GM12865 (cell line): Measurements from ENCODE around the gene ACTN4.
A peak's percentile ranks its signal among the peaks of the same experiment; 100 is the strongest.
"Not testable (repeated sequence)": the region's sequence is repeated elsewhere in the genome, so short reads cannot be mapped to it uniquely, and the experiment has no call there.

Source experiments
- DNase-seq: peaks from one replicate; pipeline ENCODE4 v3.0.0; 2010; ENCODE audit warnings: low read depth
- H3K4me3 ChIP-seq: 2 replicates; pipeline ENCODE4 v1.5.1; 2011; ENCODE audit warnings: mild to moderate bottlenecking, low read depth, low read length, control low read depth
- TF ChIP-seq, protein P1 (sequence below): IDR thresholded peaks from 2 replicates; pipeline ENCODE4 v1.5.1; 2011; ENCODE audit warnings: low read length, control low read depth, low read depth, inconsistent platforms; ENCODE audit not compliant: insufficient read depth; ENCODE audit errors: missing control alignments

Gene ACTN4

DNA sequence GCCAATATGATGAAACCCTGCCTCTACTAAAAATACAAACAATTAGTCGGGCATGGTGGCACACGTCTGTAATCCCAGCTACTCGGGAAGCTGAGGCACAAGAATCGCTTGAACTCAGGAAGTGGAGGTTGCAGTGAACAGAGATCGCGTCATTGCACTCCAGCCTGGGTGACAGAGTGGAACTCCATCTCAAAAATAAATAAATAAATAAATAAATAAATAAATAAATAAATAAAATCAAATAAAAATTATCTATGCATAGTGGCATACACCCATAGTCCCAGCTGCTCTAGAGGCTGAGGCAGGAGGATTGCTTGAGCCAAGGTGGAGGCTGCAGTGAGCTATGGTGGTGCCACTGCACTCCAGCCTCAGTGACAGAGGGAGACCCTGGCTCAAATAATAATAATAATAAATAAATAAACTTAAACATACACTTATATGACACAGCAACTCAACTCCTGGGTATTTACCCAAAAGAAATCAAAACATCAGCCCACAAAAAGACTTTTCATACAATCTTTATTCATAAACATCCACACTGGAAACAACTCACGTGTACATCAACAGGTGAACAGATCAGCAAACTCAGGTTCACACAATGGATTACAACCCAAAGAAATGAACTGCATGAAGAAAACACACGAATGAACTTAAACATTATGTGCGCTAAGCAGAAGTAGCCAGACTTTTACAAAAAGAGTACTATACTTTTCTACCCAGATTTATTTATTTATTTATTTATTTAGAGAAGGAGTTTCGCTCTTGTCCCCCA lies 119.0 kb downstream of the ACTN4 start:
- TF ChIP-seq, protein P1, sequence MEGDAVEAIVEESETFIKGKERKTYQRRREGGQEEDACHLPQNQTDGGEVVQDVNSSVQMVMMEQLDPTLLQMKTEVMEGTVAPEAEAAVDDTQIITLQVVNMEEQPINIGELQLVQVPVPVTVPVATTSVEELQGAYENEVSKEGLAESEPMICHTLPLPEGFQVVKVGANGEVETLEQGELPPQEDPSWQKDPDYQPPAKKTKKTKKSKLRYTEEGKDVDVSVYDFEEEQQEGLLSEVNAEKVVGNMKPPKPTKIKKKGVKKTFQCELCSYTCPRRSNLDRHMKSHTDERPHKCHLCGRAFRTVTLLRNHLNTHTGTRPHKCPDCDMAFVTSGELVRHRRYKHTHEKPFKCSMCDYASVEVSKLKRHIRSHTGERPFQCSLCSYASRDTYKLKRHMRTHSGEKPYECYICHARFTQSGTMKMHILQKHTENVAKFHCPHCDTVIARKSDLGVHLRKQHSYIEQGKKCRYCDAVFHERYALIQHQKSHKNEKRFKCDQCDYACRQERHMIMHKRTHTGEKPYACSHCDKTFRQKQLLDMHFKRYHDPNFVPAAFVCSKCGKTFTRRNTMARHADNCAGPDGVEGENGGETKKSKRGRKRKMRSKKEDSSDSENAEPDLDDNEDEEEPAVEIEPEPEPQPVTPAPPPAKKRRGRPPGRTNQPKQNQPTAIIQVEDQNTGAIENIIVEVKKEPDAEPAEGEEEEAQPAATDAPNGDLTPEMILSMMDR = no peak
- H3K4me3 ChIP-seq = no peak overlapping the region

DNA sequence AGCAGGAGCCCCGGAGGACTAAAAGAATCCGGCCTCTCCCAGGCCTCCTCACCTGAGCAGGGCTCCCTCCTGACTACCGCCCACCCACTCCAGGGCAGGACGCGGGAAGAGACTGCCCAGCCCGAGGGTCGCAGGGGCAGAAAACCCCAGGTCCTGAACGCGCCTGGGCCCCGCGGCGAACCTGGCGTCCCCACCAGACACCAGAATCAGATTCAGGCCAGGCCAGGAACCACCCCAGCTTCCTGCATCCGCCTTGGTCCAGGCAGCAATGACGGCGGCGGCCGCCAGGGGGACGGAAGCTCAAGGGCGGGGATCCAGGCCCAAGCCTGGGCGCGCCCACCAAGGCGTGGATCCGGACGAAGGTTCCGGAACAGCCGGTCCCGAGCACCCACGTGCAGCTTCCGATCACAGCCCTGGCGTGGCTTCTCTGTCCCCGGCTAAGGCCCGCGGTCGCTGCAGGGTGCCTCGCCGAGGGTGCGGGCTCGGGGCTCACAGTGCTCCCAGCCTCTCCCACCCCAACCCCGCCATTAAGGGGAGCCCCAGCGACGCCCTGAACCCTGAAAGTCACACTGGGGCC lies 122.3 kb downstream of the ACTN4 start:
- peak overlapping the region; percentile 40 for H3K4me3 ChIP-seq
- TF ChIP-seq, protein P1 = peak; percentile 66
- peak; percentile 89 for DNase-seq

More for the DNA sequence above, 119.0 kb downstream of the ACTN4 start:
- DNase-seq = no peak

DNA sequence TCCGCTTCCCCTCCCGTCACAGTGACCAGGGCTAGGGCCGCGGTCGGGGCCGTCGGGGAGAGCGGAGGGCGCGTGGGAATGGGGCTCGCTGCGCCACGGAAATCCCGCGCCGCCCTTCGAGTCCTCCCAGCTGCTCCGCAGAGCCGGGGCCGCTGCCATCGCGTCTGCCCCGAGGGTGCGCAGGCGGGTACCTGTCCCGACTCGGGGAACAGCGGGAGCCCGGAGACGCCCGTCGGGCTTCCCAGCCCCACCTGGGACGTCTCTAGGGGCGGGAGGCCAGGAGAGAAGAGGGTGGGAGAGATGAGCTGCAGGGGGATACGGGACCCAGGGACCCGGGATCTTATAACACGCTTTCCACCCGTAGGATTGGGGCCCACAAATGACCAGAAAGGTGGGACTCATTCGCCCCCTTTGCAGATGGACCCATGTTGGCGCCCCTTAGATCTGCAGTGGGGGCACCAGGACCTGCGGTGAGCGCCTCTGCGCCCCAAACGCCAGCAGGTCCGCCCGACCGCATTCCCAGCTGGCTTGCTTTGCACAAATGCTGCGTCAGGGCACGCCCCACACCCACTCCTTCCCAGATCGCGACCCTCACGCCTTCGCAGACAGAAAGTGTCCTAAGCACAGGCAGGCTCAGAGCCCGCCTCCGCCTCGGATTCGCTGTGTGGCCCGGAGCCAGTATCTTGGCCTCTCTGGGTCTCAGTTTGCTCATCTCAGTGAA lies 122.9 kb downstream of the ACTN4 start:
- 0 out of 2 replicates have a peak overlapping the region, but pooled peaks have one; percentile 29 for H3K4me3 ChIP-seq
- not testable (repeated sequence) for DNase-seq

DNA sequence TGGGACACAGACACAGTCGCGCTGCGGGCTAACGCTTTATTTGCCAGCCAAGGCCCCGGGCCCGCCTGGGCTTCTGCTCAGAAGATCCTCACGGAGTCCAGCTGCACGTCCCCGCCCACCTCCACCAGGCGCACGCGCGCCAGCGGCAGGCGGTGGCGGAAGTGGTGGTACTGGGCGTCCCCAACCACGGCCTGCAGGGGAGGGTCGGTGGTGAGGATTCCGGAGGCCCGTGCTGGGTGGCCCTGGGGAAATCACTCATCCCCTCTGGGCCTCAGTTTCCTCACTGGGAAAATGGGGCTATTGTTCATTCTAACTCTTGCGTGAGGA lies 123.5 kb downstream of the ACTN4 start:
- DNase-seq, H3K4me3 ChIP-seq: not testable (repeated sequence)

DNA sequence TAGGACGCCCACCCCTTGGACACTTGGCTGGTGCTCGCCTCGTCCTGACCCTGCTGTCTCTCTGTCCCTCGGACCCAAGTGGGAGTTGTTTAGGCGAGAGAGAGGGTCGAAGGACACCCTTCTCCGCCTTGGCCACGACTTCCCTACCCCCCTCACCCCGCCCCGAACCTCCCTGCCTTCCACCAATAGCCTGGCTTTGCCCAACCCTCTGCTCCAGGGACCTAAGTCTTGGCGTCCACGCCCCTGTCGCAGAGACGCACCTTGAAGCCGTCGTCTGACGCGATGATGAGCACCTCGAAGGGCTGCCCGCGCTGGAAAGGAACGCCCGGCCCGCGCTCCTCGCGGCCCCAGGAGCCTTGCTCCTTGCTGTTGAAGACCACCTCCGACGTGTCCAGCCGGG lies 124.1 kb downstream of the ACTN4 start:
- H3K4me3 ChIP-seq, DNase-seq: not testable (repeated sequence)

DNA sequence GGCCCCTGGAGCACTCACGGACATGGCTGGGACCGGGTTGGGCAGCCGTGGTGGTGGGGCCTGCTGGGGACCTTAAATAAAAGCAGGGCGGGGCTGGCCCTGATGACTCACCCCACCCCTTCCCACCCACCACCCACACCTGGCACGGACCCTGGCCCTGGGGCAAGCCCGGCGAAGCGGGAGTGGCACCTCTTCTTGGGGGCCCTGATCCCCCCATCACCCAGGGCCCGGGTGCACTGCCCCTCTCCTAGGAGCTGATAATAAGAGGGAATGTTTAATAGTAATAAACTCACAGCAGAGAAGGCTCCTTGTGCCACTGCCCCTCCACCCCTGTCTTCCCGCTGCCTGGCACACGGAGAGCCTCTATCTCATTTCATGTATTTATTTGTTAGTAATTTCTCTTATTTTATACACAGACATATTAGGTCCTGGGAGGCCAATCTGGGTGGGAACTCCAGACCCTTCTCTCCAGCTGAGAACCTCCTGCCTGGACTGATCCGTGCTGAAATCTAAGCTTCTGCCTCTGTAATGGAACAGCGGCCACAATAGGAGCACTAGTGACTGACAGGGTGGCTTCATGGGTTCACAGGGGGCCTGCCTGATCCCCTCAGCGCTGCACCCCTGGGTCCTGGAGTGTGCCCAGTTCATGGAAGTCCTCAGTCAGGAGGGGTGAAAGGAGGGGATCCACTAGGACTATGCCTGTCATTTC lies 126.2 kb downstream of the ACTN4 start, which contains the start of gene LGALS7:
Gene LGALS7 (minus strand): TSS at position 49 of the 709 bp plus-strand sequence. CDS start 25 bp downstream, at position 24.
- H3K4me3 ChIP-seq = no peak within 1 kb of the TSS
- TF ChIP-seq, protein P1 = no peak
- no peak for DNase-seq

DNA sequence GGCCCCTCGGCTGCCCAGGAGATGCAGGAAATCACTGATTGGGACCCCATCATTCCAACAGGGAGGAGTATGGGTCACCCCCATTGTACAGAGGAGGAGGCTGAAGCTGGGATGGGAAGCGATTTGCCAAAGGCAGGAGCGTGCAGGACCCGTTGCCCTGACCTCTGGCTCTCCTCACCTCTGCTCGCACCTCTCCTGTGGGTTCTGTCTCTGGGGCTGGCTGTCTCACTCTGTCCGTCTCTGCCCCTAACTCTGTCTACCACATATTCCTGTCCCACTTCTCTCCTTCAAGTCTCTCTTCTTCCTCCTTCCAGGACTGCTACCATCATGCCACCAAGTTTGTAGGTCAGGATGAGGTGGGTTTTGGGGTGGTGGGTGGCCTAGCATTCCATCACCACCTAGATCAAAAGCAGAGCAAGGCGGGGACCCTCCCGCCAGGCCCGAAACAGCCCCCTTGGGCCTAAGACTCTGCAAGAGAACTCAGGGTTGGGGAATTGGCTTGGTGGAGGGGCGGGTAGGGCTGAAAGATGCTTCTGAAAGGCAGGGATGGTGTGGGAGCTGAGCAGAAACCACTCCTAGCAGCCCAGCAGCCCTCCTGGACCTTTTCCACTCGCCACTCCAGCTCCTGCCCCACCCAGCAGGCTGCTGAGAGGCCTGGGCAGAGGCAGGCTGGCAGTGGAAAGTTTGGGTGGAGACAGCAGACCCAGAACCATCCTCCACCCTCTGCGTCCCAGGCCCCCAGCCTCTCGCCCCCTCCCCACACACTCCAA lies 126.9 kb downstream of the ACTN4 start:
- TF ChIP-seq, protein P1 = no peak
- H3K4me3 ChIP-seq = no peak overlapping the region
- DNase-seq = no peak

DNA sequence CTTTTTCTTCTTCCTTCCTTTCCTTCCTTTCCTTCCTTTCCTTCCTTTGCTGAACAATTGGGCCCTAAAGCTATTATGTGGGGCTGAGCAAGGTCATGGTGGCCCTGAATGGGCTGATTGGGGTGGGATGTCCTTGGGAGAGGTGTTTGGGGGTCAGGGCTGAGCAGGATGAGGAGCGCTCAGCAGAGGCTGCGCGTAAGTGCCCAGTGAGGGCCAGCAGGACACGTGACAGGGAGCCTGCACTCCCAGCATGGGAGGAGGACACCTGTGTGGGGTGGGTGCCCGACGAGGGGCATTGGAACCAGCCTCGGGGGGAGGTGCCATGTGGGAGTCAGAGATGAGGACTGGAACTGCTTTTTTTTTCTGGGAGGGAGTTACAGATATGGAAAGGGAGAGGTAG lies 131.3 kb downstream of the ACTN4 start:
- TF ChIP-seq, protein P1 = no peak
- no peak for DNase-seq
- H3K4me3 ChIP-seq = no peak overlapping the region
